ENCODE data around the gene PPM1A.

The PPM1A gene

GRCh38 chr14:60225265-60225664 is 23.8 kb upstream of the PPM1A start:
- TF ChIP-seq, protein P1, sequence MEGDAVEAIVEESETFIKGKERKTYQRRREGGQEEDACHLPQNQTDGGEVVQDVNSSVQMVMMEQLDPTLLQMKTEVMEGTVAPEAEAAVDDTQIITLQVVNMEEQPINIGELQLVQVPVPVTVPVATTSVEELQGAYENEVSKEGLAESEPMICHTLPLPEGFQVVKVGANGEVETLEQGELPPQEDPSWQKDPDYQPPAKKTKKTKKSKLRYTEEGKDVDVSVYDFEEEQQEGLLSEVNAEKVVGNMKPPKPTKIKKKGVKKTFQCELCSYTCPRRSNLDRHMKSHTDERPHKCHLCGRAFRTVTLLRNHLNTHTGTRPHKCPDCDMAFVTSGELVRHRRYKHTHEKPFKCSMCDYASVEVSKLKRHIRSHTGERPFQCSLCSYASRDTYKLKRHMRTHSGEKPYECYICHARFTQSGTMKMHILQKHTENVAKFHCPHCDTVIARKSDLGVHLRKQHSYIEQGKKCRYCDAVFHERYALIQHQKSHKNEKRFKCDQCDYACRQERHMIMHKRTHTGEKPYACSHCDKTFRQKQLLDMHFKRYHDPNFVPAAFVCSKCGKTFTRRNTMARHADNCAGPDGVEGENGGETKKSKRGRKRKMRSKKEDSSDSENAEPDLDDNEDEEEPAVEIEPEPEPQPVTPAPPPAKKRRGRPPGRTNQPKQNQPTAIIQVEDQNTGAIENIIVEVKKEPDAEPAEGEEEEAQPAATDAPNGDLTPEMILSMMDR (IDR thresholded peaks at IDR 0.05; ENCODE audit: control insufficient read depth, insufficient read depth, low read depth, low read length, missing control alignments): no peak
- H3K4me3 ChIP-seq (ENCODE audit: control insufficient read depth, low read depth, low read length): no peak overlapping the region
- DNase-seq (ENCODE audit: low read depth): no peak

DNA sequence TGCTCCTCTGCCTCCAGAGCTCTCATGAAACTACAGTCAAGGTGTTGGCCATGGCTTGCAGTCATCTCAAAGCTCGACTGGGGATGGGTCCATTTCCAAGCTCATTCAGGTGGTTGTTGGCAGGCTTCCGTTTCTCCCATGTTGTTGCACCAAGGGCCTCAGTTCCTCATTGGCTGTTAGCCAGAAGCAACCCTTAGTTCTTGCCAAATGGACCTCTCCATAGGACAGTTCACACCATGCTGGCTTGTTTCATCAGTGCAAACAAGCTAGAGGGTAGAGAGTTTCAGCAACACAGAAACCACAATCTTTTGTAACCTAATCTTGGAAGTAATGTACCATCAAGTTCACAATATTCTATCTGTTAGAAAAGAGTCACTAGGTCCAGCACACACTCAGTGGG is 22.7 kb upstream of the PPM1A start:
- DNase-seq (ENCODE audit: low read depth): no peak
- H3K4me3 ChIP-seq (ENCODE audit: control insufficient read depth, low read depth, low read length): no peak overlapping the region
- TF ChIP-seq, protein P1 (IDR thresholded peaks at IDR 0.05; ENCODE audit: control insufficient read depth, insufficient read depth, low read depth, low read length, missing control alignments): no peak

- no peak overlapping the region for H3K4me3 ChIP-seq (ENCODE audit: control insufficient read depth, low read depth, low read length)
- DNase-seq (ENCODE audit: low read depth): no peak
- TF ChIP-seq, protein P1 (IDR thresholded peaks at IDR 0.05; ENCODE audit: control insufficient read depth, insufficient read depth, low read depth, low read length, missing control alignments): no peak
Observed at GRCh38 chr14:60227291-60227690, 21.7 kb upstream of the PPM1A start.

DNA sequence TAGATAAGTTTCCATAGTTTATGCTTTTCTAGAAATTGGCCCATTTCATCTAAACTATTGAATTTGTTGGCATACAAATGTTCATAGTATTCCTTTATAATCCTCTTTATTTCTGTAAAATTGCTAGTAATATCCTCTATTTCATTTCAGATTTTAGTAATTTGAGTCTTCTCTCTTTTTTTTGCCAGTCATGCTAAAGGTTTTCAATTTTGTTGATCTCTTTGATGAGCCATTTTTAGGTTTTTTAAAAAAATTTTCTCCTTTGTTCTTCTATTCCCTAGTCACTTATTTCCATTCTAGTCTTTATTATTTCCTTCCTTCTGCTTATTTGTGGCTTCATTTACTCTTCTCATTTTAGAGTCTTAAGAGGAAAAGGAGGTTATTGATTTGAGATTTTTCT is 19.4 kb upstream of the PPM1A start:
- no peak for DNase-seq (ENCODE audit: low read depth)
- TF ChIP-seq, protein P1 (IDR thresholded peaks at IDR 0.05; ENCODE audit: control insufficient read depth, insufficient read depth, low read depth, low read length, missing control alignments): no peak
- H3K4me3 ChIP-seq (ENCODE audit: control insufficient read depth, low read depth, low read length): no peak overlapping the region

- TF ChIP-seq, protein P1 (IDR thresholded peaks at IDR 0.05; ENCODE audit: control insufficient read depth, insufficient read depth, low read depth, low read length, missing control alignments): no peak
- DNase-seq (ENCODE audit: low read depth): no peak
- H3K4me3 ChIP-seq (ENCODE audit: control insufficient read depth, low read depth, low read length): no peak overlapping the region
Observed at GRCh38 chr14:60232185-60232584, 16.8 kb upstream of the PPM1A start.

GRCh38 chr14:60233251-60233650 is 15.8 kb upstream of the PPM1A start:
- TF ChIP-seq, protein P1 (IDR thresholded peaks at IDR 0.05; ENCODE audit: control insufficient read depth, insufficient read depth, low read depth, low read length, missing control alignments): no peak
- no peak overlapping the region for H3K4me3 ChIP-seq (ENCODE audit: control insufficient read depth, low read depth, low read length)
- DNase-seq (ENCODE audit: low read depth): no peak

DNA sequence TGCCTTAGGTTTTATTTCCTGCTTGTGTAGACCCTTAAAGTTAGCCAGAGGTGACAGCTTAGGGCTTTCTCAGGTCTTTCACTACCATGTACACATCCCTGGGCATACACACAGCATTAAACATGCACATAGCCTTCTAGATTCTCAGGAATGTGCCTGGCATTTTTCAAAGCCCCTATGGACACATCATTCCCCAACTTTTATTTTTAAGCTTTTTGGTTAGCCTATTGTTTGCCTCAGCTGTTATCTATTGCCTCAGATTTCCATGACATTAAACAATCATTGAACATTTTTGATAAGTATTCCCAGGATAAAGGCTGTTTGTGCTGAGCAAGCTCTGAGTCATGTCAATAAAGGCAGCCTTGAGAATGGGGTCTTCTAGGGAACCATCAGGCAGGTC is 15.1 kb upstream of the PPM1A start:
- no peak for DNase-seq (ENCODE audit: low read depth)
- TF ChIP-seq, protein P1 (IDR thresholded peaks at IDR 0.05; ENCODE audit: control insufficient read depth, insufficient read depth, low read depth, low read length, missing control alignments): no peak
- no peak overlapping the region for H3K4me3 ChIP-seq (ENCODE audit: control insufficient read depth, low read depth, low read length)
